Activated CD4-positive, alpha-beta memory T cell treated with anti-CD3 and anti-CD28 coated beads, Interleukin-2, amount 10 ng/mL, durations not matched to agents 7 days and 5 days (primary cell): ENCODE results near the gene SLC9A9. TPM values are rescaled to one million over a fixed set of nuclear protein-coding genes. Genes with fewer than 3 reads are reported as not detected.

Experiments used
- CTCF ChIA-PET: fragments of 350-600 bp; sonication (Branson Sonifier 250); formaldehyde crosslinking; loops from one replicate; lab custom pipeline; 2021; ENCODE audit warnings: antibody characterized with exemption, inconsistent platforms; lab: Charles Lee
- POLR2A ChIA-PET: fragments of 350-600 bp; sonication (Branson Sonifier 250); formaldehyde crosslinking; loops from one replicate; lab custom pipeline; 2021; ENCODE audit warnings: antibody characterized with exemption; lab: Charles Lee
- DNase-seq: peaks from one replicate; pipeline ENCODE4 v3.0.0-alpha.2; 2020
- H3K27ac Mint-ChIP-seq: one replicate; pipeline ENCODE4 v1.8.0; 2021; ENCODE audit warnings: mild to moderate bottlenecking, mixed read lengths
- H3K27me3 Mint-ChIP-seq: one replicate; pipeline ENCODE4 v1.8.0; 2021; ENCODE audit warnings: mixed read lengths
- H3K36me3 Mint-ChIP-seq: one replicate; pipeline ENCODE4 v1.8.0; 2021; ENCODE audit warnings: low read depth, mixed read lengths
- H3K4me1 Mint-ChIP-seq: one replicate; pipeline ENCODE4 v1.8.0; 2021; ENCODE audit warnings: mixed read lengths
- H3K4me3 Mint-ChIP-seq: one replicate; pipeline ENCODE4 v1.8.0; 2021; ENCODE audit warnings: mild to moderate bottlenecking, mixed read lengths
- H3K9me3 Mint-ChIP-seq: one replicate; pipeline ENCODE4 v1.8.0; 2021; ENCODE audit warnings: mixed read lengths
- total RNA-seq, 2 experiments: library from RNA; stranded (reverse); gene quantifications; one replicate each; pipeline ENCODE4 v1.2.3, GENCODE V29; 2021

The SLC9A9 gene
- total RNA-seq, 2 experiments from 2014 or later: 16.9 to 18.5 TPM

GRCh38 chr3:143362115-143362991 lies 485.9 kb downstream of the SLC9A9 start:
- Mint-ChIP-seq H3K27me3 (no peaks in the 10 kb centered on the region), H3K4me1 (peaks cover 17% of the 10 kb centered on the region), H3K36me3 (peaks cover 4% of the 10 kb centered on the region), H3K4me3 (no peak overlapping the region), H3K9me3 (no peaks in the 10 kb centered on the region), H3K27ac (no peak overlapping the region)
- ChIA-PET CTCF (interaction anchor here (0.5 to 1.9 kb wide), 4 partner anchors 20 to 512 kb away, joined by 3 to 6 read pairs (median 4); no protein-coding TSS in a partner anchor), POLR2A (interaction anchor here (1.4 kb wide), 1 partner anchor 14 kb away, joined by 6 read pairs; no protein-coding TSS in a partner anchor)
- DNase-seq: no peak

GRCh38 chr3:143361589-143361988 lies 486.7 kb downstream of the SLC9A9 start:
- H3K9me3 Mint-ChIP-seq: no peaks in the 10 kb centered on the region
- ChIA-PET POLR2A (no interaction called here), CTCF (no interaction called here)
- no peaks in the 10 kb centered on the region for H3K27me3 Mint-ChIP-seq
- peaks cover 4% of the 10 kb centered on the region for H3K36me3 Mint-ChIP-seq
- no peak overlapping the region for H3K4me3 Mint-ChIP-seq
- peaks cover 17% of the 10 kb centered on the region for H3K4me1 Mint-ChIP-seq
- H3K27ac Mint-ChIP-seq: no peak overlapping the region
- no peak for DNase-seq

- DNase-seq: no peak
- Mint-ChIP-seq H3K27ac (no peak overlapping the region), H3K36me3 (peaks cover 4% of the 10 kb centered on the region), H3K4me3 (no peak overlapping the region), H3K27me3 (no peaks in the 10 kb centered on the region), H3K4me1 (peaks cover 17% of the 10 kb centered on the region), H3K9me3 (no peaks in the 10 kb centered on the region)
- POLR2A ChIA-PET: no interaction called here
- CTCF ChIA-PET: no interaction called here
Observed at GRCh38 chr3:143360244-143360643, 488.0 kb downstream of the SLC9A9 start.

- no peak overlapping the region for H3K27ac Mint-ChIP-seq
- no peaks in the 10 kb centered on the region for H3K9me3 Mint-ChIP-seq
- DNase-seq: no peak
- H3K36me3 Mint-ChIP-seq: peaks cover 4% of the 10 kb centered on the region
- CTCF ChIA-PET: no interaction called here
- no peak overlapping the region for H3K4me3 Mint-ChIP-seq
- POLR2A ChIA-PET: no interaction called here
- peaks cover 17% of the 10 kb centered on the region for H3K4me1 Mint-ChIP-seq
- no peaks in the 10 kb centered on the region for H3K27me3 Mint-ChIP-seq
Observed at GRCh38 chr3:143358793-143359491, 489.3 kb downstream of the SLC9A9 start.

GRCh38 chr3:143358155-143358792 lies 490.0 kb downstream of the SLC9A9 start:
- H3K4me1 Mint-ChIP-seq: peaks cover 16% of the 10 kb centered on the region
- CTCF ChIA-PET: no interaction called here

GRCh38 chr3:143357700-143358099 lies 490.6 kb downstream of the SLC9A9 start:
- H3K27ac Mint-ChIP-seq: no peak overlapping the region
- POLR2A ChIA-PET: no interaction called here
- peaks cover 4% of the 10 kb centered on the region for H3K36me3 Mint-ChIP-seq
- no peaks in the 10 kb centered on the region for H3K27me3 Mint-ChIP-seq
- no peak for DNase-seq
- peaks cover 11% of the 10 kb centered on the region for H3K4me1 Mint-ChIP-seq
- no peaks in the 10 kb centered on the region for H3K9me3 Mint-ChIP-seq
- no peak overlapping the region for H3K4me3 Mint-ChIP-seq
- CTCF ChIA-PET: no interaction called here

More at GRCh38 chr3:143358155-143358792, 490.0 kb downstream of the SLC9A9 start:
- Mint-ChIP-seq H3K9me3 (no peaks in the 10 kb centered on the region), H3K27ac (no peak overlapping the region), H3K27me3 (no peaks in the 10 kb centered on the region), H3K4me3 (no peak overlapping the region), H3K36me3 (peaks cover 4% of the 10 kb centered on the region)
- POLR2A ChIA-PET: no interaction called here
- no peak for DNase-seq

- H3K27me3 Mint-ChIP-seq: no peaks in the 10 kb centered on the region
- H3K4me1 Mint-ChIP-seq: peaks cover 2% of the 10 kb centered on the region
- ChIA-PET CTCF (no interaction called here), POLR2A (no interaction called here)
- no peaks in the 10 kb centered on the region for H3K9me3 Mint-ChIP-seq
- H3K27ac Mint-ChIP-seq: no peak overlapping the region
- no peak overlapping the region for H3K4me3 Mint-ChIP-seq
- H3K36me3 Mint-ChIP-seq: no peaks in the 10 kb centered on the region
- no peak for DNase-seq
Observed at GRCh38 chr3:143356839-143357238, 491.4 kb downstream of the SLC9A9 start.

- ChIA-PET CTCF (no interaction called here), POLR2A (no interaction called here)
- Mint-ChIP-seq H3K9me3 (no peaks in the 10 kb centered on the region), H3K36me3 (no peaks in the 10 kb centered on the region), H3K27ac (no peak overlapping the region), H3K27me3 (no peaks in the 10 kb centered on the region), H3K4me3 (no peak overlapping the region), H3K4me1 (peaks cover 8% of the 10 kb centered on the region)
- no peak for DNase-seq
Observed at GRCh38 chr3:143354342-143354741, 493.9 kb downstream of the SLC9A9 start.

- ChIA-PET CTCF (interaction anchor here (1.7 kb wide), 1 partner anchor 11 kb away, joined by 6 read pairs; no protein-coding TSS in a partner anchor), POLR2A (no interaction called here)
- H3K27me3 Mint-ChIP-seq: no peaks in the 10 kb centered on the region
- DNase-seq: no peak
- H3K4me3 Mint-ChIP-seq: no peak overlapping the region
- H3K36me3 Mint-ChIP-seq: no peaks in the 10 kb centered on the region
- peaks cover 21% of the 10 kb centered on the region for H3K4me1 Mint-ChIP-seq
- H3K9me3 Mint-ChIP-seq: no peaks in the 10 kb centered on the region
- H3K27ac Mint-ChIP-seq: no peak overlapping the region
Observed at GRCh38 chr3:143352850-143353550, 495.3 kb downstream of the SLC9A9 start.

- Mint-ChIP-seq H3K9me3 (no peaks in the 10 kb centered on the region), H3K27me3 (no peaks in the 10 kb centered on the region), H3K27ac (no peak overlapping the region), H3K4me1 (peaks cover 23% of the 10 kb centered on the region), H3K4me3 (no peak overlapping the region), H3K36me3 (no peaks in the 10 kb centered on the region)
- ChIA-PET POLR2A (no interaction called here), CTCF (interaction anchor here (1.7 kb wide), 1 partner anchor 10 kb away, joined by 6 read pairs; no protein-coding TSS in a partner anchor)
- no peak for DNase-seq
Observed at GRCh38 chr3:143351895-143352608, 496.2 kb downstream of the SLC9A9 start.

- DNase-seq: no peak
- POLR2A ChIA-PET: no interaction called here
- CTCF ChIA-PET: no interaction called here
- no peaks in the 10 kb centered on the region for H3K9me3 Mint-ChIP-seq
- H3K27ac Mint-ChIP-seq: no peak overlapping the region
- H3K4me3 Mint-ChIP-seq: no peak overlapping the region
- peaks cover 23% of the 10 kb centered on the region for H3K4me1 Mint-ChIP-seq
- H3K36me3 Mint-ChIP-seq: no peaks in the 10 kb centered on the region
- no peaks in the 10 kb centered on the region for H3K27me3 Mint-ChIP-seq
Observed at GRCh38 chr3:143351354-143351753, 496.9 kb downstream of the SLC9A9 start.

GRCh38 chr3:143349455-143349854 lies 498.8 kb downstream of the SLC9A9 start:
- no peak overlapping the region for H3K27ac Mint-ChIP-seq
- H3K4me3 Mint-ChIP-seq: no peak overlapping the region
- ChIA-PET CTCF (interaction anchor here (0.7 kb wide), 1 partner anchor 25 kb away, joined by 3 read pairs; no protein-coding TSS in a partner anchor), POLR2A (no interaction called here)
- H3K27me3 Mint-ChIP-seq: no peaks in the 10 kb centered on the region
- no peaks in the 10 kb centered on the region for H3K36me3 Mint-ChIP-seq
- peaks cover 33% of the 10 kb centered on the region for H3K4me1 Mint-ChIP-seq
- no peak for DNase-seq
- no peaks in the 10 kb centered on the region for H3K9me3 Mint-ChIP-seq
